HG03103 (cell line): ENCODE results near the gene NCOA7.
"Not testable (repeated sequence)": the region's sequence is repeated elsewhere in the genome, so short reads cannot be mapped to it uniquely, and the experiment has no call there.

Source experiments
- ATAC-seq: cut with Tn5 transposase; IDR thresholded peaks from one replicate; pipeline ENCODE4 v1.9.1; 2021; ENCODE audit warnings: low read depth; ENCODE audit not compliant: unreplicated experiment

NCOA7 gene

DNA sequence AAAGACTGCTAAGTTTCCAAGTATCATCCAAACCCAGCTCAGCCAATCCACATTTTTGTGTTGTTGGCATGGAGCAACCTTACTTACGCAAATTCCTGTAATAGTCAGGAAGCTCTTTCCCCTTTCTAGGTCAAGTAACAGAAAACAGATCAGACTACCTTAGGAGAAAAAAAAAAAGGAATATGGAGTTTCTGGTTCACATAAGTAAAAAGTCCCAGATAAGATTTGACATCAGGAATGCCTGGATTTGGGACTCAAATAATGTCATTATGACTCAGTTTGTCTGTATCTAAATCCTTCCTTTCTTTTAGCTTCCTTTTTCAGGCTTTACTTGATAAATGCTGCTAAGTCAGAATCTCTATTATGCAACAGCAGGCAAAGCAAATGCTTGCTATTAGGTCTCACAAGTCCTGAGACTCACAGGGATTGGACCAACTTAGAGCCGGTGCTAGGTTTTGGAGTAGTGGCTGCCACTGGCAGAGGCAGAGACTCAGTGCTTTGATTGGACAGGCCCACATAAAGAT, 44.5 kb downstream of the NCOA7 start:
- no peak for ATAC-seq

DNA sequence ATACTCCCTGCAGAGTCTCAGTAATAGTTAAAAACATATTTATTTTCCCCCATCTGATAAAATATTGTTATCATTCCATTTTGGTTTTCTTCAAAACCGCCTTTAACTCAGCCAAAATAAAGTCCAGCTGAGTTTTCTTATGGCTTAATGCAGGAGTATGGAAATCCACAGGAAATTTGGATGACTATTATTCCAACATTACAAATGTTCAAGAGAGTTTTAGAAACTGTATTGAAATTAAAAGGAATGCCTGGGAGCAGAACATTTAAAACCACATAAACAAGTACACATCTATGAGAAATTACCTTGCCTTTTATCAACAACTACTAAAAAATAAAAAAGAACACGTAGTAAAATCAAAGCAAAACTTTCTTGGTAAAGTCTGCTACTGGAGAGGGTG, 45.7 kb downstream of the NCOA7 start:
- ATAC-seq: no peak

DNA sequence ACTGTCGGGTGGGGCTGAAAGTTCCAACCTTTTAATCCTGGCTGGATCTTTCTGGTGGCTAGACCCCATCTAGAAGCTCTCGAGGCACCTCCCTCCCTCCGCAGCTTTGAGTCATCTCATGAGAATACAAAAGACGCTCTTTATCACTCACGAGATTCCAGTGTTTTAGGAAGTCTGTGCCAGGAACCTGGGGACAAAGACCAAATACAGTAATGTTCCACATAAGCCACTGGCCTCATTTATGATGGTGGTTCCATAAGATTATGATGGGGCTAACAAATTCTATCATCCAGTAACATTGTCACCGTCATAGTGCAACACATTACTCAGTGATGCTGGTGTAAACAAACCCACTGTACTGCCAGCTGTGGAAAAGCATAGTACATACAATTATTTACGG, 48.7 kb downstream of the NCOA7 start:
- ATAC-seq: no peak

DNA sequence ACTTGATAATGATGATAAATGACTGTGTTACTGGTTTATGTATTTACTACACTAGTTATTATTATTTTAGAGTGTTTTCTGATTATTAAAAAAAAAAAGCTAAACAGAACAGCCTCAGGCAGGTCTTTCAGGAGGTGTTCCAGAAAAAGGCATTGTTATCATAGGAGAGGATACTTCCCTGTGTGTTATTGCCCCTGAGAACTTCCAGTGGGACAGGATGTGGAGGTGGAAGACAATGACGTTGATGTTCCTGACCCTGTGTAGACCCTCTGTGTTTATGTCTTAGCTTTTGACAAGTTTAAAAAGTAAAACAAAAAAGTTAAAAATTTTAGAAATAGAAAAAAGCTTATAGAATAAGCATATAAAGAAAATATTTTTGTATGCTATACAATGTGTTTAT, 49.1 kb downstream of the NCOA7 start:
- ATAC-seq: no peak

DNA sequence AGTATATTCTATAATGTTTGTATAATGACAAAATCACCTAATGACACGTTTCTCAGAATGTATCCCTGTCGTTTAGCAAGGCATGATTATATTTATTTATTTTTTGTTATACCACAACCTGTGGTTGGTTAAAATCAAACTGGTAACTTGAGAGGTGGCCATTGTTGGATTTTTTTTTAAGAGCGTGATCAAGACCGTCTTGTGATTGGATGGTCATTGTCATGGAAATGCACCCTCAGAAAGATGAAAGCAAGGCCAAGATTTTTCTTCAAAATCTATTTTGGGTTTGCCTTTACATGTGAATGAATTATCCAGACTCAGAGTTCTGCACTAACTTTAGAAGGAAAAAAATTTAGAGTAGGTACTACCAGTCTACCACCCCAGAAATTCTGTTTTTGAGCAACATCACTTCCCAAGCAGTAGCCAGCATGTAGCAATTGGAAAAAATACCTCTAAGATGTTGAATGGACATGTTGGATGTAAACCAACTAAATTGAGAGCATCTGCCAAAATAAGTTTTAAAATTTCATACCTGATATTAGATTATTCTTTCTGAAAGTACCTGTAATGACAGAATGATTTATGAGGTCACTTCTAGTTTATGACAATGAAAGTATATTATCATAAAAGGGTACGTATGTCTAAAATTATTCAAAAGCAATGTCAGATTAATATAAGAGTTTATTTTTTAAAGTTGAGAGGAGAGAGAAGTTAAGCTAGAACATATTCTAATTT, 50.8 kb downstream of the NCOA7 start:
- no peak for ATAC-seq

DNA sequence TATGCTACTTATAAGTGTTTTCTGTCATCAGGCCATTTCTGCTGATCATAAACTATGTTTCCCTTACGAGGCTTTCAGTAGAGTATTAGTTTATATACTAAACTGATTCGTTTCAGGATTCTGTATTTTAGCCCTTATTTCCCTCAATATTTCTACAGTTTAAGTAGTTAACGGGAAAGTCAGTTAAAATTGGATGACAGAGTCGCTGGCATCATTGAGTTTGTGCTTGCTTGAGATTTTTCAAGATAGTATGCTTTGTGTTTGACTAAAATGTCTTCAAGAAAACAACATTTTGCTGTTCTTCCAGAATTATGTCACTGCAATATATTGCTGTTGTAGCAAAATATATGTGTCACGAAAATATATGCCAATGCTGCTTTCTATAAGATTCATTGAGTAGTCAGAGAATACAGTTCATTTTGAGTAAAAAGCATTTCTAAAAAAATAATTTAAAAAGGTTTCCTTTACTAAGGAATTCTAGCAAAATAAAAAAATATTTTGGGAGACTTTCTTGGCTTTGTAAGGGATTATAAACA, 51.4 kb downstream of the NCOA7 start:
- no peak for ATAC-seq

DNA sequence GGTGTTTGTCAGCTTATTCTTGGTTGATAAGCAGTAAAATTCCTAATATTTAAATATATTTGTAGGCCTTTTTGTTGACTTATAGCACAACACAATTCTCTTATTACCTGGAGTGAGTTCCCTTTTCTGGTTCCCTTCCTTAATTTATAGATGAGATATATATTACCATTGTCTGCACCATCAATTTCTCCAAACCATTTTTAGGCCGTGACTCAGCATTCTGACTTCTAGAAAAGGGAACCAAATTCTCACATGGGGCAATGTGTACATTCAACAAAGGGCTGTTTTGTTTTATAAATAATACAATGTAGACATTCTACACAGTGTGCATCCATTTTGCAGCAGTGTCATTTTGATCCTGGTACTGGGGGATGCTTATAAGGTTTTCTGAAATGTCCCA, 52.8 kb downstream of the NCOA7 start:
- no peak for ATAC-seq

DNA sequence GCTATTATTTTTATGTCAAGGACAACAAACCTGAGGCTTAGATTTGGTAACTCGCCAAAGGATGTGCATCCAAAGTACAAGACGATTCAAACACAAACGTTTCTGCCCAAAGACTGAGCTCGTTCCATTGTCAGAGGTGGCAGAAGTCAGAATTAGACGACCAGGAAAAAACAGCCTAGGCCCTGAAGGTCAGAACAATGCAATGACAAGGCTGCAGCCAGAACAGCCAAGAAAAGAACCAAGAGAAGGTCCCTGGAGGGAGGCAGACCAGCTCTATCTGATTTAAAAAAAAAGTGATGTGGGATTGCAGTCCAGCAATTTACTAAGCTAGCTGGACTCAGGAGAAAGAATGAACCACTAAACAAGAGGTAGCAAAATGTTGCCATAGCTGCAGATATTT, 54.2 kb downstream of the NCOA7 start:
- no peak for ATAC-seq

DNA sequence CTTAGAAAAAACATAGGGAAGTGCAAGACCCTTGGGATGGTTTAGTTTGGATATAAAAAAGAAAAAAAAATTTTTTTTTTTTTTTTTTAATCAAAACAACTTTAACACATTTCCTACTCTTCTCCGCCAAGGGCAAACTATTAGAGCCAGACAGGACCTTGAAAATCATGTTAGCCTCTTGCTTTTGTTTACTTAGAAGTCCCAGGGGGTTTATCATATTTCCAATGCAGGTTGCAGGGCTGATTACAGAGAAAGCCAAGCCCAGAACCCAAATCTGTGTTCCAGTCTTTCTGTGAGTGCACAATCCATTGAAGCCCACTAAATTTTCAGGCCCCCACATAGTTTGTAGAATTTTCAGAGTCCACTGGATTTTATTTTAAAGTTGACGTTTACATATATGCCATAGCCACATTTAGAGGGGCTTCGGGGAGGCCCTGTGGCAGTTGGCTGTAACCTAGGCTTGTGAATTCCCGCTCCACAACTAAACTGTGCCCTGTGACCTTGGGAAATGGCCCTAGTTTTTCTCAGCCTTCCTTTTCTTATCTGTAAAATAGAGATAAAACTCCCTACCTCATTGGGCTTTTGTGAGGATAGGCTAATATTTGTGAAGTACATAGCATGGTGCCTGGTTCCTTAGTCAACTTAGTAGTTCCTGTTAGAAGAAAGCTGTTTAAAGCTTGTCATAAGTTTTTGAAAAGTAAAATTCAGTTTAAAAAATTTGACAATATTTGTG, 55.7 kb downstream of the NCOA7 start:
- no peak for ATAC-seq

DNA sequence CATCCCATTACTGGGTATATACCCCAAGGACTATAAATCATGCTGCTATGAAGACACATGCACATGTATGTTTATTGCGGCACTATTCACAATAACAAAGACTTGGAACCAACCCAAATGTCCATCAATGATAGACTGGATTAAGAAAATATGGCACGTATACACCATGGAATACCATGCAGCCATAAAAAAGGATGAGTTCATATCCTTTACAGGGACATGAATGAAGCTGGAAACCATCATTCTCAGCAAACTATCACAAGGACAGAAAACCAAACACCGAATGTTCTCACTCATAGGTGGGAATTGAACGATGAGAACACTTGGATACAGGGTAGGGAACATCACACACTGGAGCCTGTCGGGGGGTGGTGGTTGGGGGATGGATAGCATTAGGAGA, 57.5 kb downstream of the NCOA7 start:
- ATAC-seq: not testable (repeated sequence)

DNA sequence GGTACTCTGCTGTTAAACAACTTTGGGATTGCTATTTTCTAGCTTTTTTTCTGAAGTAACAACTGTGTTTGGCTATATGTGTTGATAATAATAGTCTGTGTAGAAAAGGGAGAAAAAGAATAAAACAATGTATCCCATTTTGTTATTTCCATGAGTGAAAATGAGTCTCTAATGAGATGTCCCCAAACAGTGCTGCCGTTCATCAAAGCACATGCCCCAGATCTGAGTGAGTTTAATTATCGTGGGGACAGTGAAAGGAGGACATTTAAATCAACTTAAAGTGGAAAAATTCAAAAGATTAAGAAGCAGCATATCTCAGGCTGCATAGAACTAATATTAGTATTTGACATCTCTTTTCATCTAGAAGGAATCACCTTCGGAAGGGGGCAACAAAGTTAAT, 59.6 kb downstream of the NCOA7 start:
- ATAC-seq: no peak

DNA sequence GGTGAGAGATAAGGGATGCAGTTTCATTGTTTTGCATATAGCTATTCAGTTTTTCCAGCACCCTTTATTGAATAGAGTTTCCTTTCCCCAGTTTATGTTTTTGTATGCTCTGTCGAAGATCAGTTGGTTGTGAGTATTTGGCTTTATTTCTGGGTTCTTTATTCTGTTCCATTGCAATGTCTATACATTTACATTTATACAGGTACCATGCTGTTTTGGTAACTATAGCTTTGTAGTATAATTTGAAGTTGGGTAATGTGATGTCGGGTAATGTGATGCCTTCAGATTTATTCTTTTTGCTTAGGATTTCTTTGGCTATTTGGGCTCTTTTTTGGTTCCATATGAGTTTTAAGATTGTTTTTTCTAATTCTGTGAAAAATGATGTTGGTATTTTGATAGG, 61.8 kb downstream of the NCOA7 start:
- no peak for ATAC-seq

DNA sequence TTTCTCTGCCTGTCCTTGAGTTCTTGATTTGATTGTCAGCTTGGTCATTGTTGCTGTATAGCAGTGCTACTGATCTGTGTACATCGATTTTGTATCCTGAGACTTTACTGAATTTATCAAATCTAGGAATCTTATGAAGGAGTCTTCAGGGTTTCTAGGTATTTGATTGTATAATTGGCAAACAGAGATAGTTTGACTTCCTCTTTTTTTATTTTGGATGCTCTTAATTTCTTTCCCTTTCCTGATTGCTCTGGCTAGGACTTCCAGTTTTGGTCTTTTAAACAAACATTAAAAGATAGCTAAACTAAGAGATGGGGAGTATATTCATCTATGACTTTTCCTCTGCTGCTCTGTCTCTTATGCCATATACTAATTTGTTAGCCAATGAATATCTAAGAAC, 62.4 kb downstream of the NCOA7 start:
- no peak for ATAC-seq

DNA sequence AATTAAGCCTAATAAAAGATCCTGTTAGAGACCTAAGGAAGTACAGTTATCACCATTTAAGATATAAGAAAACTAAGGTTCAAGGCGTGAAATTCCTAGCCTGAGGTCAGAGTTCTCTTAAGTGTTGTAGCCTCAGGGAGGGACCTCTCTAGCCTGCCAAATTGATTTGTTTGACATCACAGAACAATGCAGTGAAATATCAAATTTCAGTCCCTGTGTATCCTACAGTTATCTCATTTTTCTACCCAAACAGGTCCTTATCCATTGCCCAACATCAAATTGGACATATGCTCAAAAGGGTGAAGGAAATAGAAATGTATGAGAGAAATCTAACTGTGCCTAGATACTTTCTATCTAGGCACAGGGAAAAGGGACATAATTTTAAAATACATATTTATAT, 63.0 kb downstream of the NCOA7 start:
- no peak for ATAC-seq

DNA sequence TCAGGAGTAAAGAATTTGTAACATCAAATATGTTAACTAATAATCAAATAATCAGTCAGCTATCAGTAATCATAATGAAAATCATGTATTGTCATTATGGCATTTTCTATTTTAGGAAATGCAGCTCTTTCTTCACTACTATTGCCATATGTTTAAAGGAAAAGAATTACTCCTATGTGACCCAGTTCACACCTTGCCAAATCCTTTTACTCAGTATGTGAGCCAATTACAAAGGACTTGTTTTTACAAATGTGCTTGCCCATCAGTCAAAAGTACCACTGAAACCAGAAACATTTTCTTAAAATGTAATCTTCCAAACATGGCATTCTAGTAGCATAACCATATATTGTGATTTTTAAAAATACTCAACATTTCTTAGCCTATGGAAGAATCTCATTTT, 63.6 kb downstream of the NCOA7 start:
- no peak for ATAC-seq

DNA sequence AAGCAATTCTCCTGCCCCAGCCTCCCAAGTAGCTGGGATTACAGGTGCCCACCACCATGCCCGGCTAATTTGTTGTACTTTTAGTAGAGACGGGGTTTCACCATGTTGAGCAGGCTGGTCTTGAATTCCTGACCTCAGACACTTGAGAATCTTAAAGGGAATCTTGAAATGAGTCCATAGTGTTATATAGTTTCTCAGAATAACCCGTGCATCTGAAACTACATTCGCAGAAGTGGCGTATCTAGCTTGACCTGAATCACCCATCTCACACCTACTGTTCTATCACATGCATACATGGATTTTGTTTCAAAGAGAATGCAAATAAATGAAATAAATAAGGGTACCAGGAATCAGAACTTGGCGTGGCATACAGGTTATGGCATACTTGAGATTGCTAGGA, 65.0 kb downstream of the NCOA7 start:
- ATAC-seq: no peak

DNA sequence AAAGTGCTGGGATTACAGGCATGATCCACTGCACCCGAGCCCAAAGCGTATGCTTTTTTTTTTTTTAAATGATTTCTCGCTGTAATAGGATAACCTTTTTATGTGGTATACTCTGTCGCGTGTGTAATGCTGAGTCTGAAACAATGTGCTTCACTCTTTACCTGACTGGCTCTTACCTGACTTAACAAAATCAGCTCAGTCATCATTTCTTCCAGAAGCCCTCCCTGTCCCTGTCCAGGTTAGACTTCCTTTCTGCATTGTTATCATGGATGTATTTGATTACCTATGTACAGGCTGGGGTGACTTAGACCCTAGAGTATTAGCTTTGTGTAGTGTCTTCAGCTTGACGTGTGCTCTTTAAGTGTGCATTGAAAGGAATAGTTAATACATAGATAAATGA, 67.1 kb downstream of the NCOA7 start:
- ATAC-seq: no peak

DNA sequence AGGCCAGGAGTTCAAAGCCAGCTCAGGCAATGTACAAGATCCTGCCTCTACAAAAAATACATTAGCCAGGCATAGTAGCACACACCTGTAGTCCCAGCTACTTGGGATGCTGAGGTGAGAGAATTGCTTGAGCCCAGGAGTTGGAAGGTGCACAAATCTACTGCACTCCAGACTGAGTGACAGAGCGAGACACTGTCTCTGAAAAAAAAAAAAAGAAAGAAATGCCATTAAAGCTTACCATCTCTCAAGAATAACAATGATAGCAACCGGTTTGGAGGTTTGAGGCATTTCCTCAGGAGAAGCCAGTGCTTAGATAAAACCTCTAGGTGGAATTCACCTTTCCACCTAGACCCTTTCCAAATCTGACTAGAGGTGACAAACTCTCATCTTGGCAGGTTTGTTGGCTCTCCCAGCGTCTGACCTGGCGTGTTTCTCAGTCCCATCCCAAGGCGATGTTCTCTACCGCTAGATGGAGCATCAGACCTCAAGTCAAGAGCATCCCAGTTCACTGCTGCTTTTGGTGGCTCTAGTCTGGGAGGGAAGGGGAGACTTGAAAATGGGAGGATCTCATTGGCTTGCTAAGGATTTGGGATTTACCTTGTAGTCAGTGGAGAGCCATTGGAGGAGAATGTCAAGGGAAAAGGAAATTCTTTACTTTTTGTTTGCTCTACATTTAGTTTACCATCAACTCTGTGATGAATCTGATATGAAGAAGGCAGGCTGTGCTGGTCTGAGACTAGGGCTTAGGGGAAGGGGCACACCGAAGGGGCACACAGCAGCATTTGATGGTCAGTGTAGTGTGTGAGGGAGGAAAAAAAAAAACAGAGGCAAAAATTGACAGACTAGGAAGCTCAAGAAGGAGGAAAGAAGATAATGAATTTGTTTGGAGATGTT, 67.9 kb downstream of the NCOA7 start:
- ATAC-seq: peak; percentile 77

DNA sequence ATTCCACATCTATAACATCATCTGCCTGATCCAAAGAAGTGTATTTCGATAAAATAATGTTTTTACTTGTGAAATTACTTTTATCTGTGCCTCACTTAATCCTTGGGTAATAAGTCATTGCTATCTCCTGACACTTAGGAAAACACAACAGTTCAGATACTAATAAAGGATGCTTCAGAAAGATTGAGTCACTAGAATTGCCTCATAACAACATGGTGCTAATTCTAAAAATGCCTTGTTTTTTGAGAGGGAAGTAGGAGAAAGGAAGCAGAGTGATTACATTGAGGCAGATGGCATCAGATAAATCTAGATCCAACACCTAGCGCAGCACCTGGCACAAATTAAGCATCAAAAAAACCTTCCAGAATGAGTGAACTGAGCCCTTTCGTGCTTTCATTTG, 69.0 kb downstream of the NCOA7 start:
- ATAC-seq: no peak

DNA sequence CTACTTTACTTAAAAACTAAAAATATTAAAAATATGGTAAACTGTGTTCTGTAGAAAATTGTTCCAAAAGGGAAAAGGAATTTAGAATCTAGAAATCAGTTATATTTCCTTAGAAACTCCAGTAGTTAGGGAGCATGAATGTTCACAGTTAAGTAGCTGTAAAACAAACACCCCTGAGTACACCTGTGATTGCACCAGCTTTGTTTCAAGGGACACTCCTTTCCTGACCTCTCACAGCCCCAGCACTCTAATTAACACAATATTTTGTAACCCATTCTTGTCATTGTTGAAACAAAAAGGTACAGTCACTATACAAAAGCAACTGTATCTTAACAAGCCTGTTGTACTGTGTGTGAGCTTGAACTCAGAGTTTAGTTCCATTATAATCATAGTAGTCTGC, 72.3 kb downstream of the NCOA7 start:
- no peak for ATAC-seq

DNA sequence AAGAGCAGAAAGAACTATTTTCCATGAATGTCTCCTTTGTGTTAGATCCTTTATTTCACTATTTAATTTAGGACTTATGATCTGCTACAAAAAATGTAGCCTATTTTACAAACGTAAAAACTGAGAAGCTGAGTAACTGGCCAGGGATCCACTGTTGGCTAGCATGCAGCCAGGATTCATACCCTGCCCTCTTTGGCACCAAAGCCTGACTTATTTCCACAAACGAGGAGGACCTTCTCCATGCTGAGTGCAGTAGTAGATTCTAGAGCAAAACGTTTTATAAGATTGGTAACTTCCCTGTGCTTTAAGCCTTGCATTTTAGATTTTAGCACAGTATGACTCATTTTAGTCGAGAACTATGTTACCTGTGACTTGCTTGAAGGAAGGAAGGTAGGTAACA, 74.3 kb downstream of the NCOA7 start:
- ATAC-seq: no peak
